Chondrocyte (in vitro differentiated cells): ENCODE results near the gene SMG6. TPM values are rescaled to one million over a fixed set of nuclear protein-coding genes. Genes with fewer than 3 reads are reported as not detected.
A peak's percentile ranks its signal among the peaks of the same experiment; 100 is the strongest.

Experiments used
- DNase-seq: peaks from one replicate; pipeline ENCODE4 v3.0.0; 2021; ENCODE audit warnings: mixed read lengths, low spot score
- H3K27ac Mint-ChIP-seq: one replicate; pipeline ENCODE4 v1.8.0; 2021; ENCODE audit warnings: mild to moderate bottlenecking, moderate library complexity, mixed read lengths; ENCODE audit not compliant: unreplicated experiment
- H3K27me3 Mint-ChIP-seq: 2 replicates; pipeline ENCODE4 v1.8.0; 2021; ENCODE audit warnings: low read depth, mixed read lengths
- H3K36me3 Mint-ChIP-seq: 2 replicates; pipeline ENCODE4 v1.8.0; 2021; ENCODE audit warnings: low read depth, mixed read lengths
- H3K4me1 Mint-ChIP-seq: 2 replicates; pipeline ENCODE4 v1.8.0; 2021; ENCODE audit warnings: low read depth, mild to moderate bottlenecking, mixed read lengths
- H3K4me3 Mint-ChIP-seq: one replicate; pipeline ENCODE4 v1.8.0; 2021; ENCODE audit warnings: mild to moderate bottlenecking, moderate library complexity, mixed read lengths; ENCODE audit not compliant: unreplicated experiment
- H3K9me3 Mint-ChIP-seq: 2 replicates; pipeline ENCODE4 v1.8.0; 2021; ENCODE audit warnings: low read depth, mixed read lengths
- CTCF ChIP-seq: fragments of 200-600 bp; sonication (generic); IDR thresholded peaks from 2 replicates; pipeline ENCODE4 v1.5.0; 2021; ENCODE audit warnings: antibody characterized with exemption, mild to moderate bottlenecking, moderate library complexity
- total RNA-seq: library from RNA; stranded (reverse); gene quantifications from 3 replicates; pipeline ENCODE4 v1.2.1, GENCODE V29; 2021

The SMG6 gene
- total RNA-seq, 1 donor from 2014 or later, result 33.6 TPM

DNA sequence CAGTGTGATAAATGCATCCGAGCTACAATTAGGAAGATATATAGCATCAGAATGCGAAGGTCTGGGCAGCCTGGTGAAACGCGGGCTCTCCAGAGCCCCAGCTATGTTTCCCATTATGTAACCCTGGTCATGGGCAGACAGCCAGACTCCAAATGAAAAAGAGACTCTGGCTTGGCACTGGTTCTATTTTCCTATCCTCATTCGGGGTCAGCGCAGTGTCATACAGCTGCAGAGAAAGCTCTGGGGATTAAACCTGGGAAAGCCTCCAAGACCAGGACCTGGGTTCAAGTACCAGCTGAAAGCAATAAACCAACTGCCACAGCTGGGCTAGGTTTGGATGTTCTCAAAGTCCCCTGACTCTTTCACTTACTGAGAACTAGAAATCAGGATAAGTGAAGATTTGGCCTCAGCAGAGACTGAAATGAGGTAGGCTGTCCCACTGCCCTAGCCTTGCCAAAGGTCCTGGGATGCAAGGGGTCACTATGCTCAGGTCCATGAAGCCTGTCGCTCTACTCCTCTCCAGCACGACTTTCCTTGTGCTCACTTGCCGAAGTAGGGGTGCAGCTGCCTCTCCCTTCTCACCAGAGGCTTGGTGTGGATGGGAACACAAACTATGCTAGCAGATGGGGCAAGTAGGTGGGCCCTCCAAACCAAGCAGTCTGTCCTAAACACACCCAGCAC lies 123.8 kb downstream of the SMG6 start:
- Mint-ChIP-seq H3K36me3 (peaks cover 8% of the 10 kb centered on the region), H3K4me3 (no peak overlapping the region), H3K27ac (peak overlapping the region; percentile 73), H3K9me3 (no peaks in the 10 kb centered on the region), H3K27me3 (no peaks in the 10 kb centered on the region), H3K4me1 (peaks cover 76% of the 10 kb centered on the region)
- TF ChIP-seq CTCF, result no peak
- DNase-seq, result no peak

GRCh38 chr17:2178798-2179501 lies 124.6 kb downstream of the SMG6 start:
- Mint-ChIP-seq H3K4me3 (no peak overlapping the region), H3K36me3 (peaks cover 8% of the 10 kb centered on the region), H3K9me3 (no peaks in the 10 kb centered on the region), H3K27ac (peak overlapping the region; percentile 73), H3K27me3 (no peaks in the 10 kb centered on the region), H3K4me1 (peaks cover 84% of the 10 kb centered on the region)
- no peak for TF ChIP-seq CTCF
- DNase-seq, result no peak

GRCh38 chr17:2177235-2177811 lies 126.3 kb downstream of the SMG6 start:
- Mint-ChIP-seq H3K9me3 (no peaks in the 10 kb centered on the region), H3K27ac (peak overlapping the region; percentile 5), H3K4me1 (peaks cover 90% of the 10 kb centered on the region), H3K27me3 (no peaks in the 10 kb centered on the region), H3K36me3 (peaks cover 3% of the 10 kb centered on the region), H3K4me3 (no peak overlapping the region)
- no peak for DNase-seq
- TF ChIP-seq CTCF, result no peak

GRCh38 chr17:2176499-2177169 lies 127.0 kb downstream of the SMG6 start:
- Mint-ChIP-seq H3K36me3 (peaks cover 3% of the 10 kb centered on the region), H3K27ac (no peak overlapping the region), H3K9me3 (no peaks in the 10 kb centered on the region), H3K4me3 (no peak overlapping the region), H3K27me3 (no peaks in the 10 kb centered on the region), H3K4me1 (peaks cover 90% of the 10 kb centered on the region)
- DNase-seq, result no peak
- TF ChIP-seq CTCF, result no peak

DNA sequence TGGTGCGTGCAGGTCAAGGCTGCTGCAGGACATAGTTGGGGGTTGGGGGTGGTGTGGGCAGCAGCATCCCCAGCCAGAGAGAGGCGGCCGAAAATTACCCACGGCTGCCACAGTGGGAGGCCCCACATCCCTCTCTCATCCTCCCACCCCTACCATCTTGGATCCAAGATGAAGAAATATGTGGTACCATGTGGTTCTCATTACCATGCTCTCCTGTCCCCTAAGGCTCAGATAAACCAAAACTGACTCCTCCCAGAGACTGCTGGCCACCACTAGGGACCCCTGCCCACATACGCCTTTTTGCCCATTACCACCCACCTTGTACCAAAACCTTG lies 128.3 kb downstream of the SMG6 start:
- DNase-seq, result no peak
- no peaks in the 10 kb centered on the region for H3K27me3 Mint-ChIP-seq
- H3K27ac Mint-ChIP-seq, result peak overlapping the region; percentile 80
- peaks cover 3% of the 10 kb centered on the region for H3K36me3 Mint-ChIP-seq
- peaks cover 81% of the 10 kb centered on the region for H3K4me1 Mint-ChIP-seq
- no peaks in the 10 kb centered on the region for H3K9me3 Mint-ChIP-seq
- no peak overlapping the region for H3K4me3 Mint-ChIP-seq
- TF ChIP-seq CTCF, result peak; percentile 6
